Muscle layer of duodenum (tissue), 2 donors: ENCODE measurements around the gene MYOM3.

Experiments
- H3K27ac ChIP-seq: one replicate; pipeline ENCODE4 v1.7.0; 2013; ENCODE audit warnings: mild to moderate bottlenecking, low read length
- H3K27me3 ChIP-seq: one replicate; pipeline ENCODE4 v1.7.0; 2013; ENCODE audit warnings: low read depth, mild to moderate bottlenecking, control low read depth, low read length
- H3K36me3 ChIP-seq, 2 donors: one replicate each; pipeline ENCODE4 v1.7.0; 2013; ENCODE audit warnings: low read length in 2 of 2, control low read depth in 1 of 2, mild to moderate bottlenecking in 1 of 2; ENCODE audit not compliant: insufficient read depth in 2 of 2, control insufficient read depth in 1 of 2
- H3K4me1 ChIP-seq, 2 donors: one replicate each; pipeline ENCODE4 v1.7.0; 2013; ENCODE audit warnings: low read length in 2 of 2, mild to moderate bottlenecking in 2 of 2, control low read depth in 1 of 2, moderate library complexity in 1 of 2; ENCODE audit not compliant: insufficient read depth in 2 of 2, control insufficient read depth in 1 of 2
- H3K4me3 ChIP-seq, 2 donors: one replicate each; pipeline ENCODE4 v1.7.0; 2013; ENCODE audit warnings: low read length in 2 of 2, low read depth in 1 of 2, mild to moderate bottlenecking in 1 of 2
- H3K9me3 ChIP-seq, 2 donors: one replicate each; pipeline ENCODE4 v1.7.0; 2013; ENCODE audit warnings: low read length in 2 of 2, control low read depth in 1 of 2, mild to moderate bottlenecking in 1 of 2; ENCODE audit not compliant: control insufficient read depth in 1 of 2
- donor health status: healthy.

The MYOM3 gene

GRCh38 chr1:24134376-24134775, 22.4 kb upstream of the MYOM3 start:
- Histone ChIP-seq H3K4me1 (no peaks in the 10 kb centered on the region), H3K9me3 (peaks cover 0 to 5% of the 10 kb centered on the region in 2 donors), H3K36me3 (no peaks in the 10 kb centered on the region), H3K27ac (no peak overlapping the region), H3K4me3 (no peak overlapping the region), H3K27me3 (no peaks in the 10 kb centered on the region)

DNA sequence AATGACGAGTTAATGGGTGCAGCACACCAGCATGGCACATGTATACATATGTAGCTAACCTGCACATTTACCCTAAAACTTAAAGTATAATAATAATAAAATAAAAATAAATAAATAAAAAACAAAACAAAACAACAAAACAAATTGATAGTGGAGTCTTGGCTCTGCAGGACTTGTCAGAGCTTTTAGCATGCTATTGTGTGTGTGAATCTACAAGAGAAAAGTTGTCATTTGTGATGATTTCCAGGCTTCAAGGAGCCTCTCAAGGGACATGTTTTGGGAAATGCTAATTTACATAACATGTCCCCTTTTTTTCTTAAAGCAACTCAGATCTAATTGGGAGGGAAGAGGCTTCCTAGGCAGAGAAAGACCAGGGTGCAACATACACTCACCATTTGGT, 21.9 kb upstream of the MYOM3 start:
- H3K4me1 ChIP-seq, result no peaks in the 10 kb centered on the region
- H3K36me3 ChIP-seq, result no peaks in the 10 kb centered on the region
- H3K4me3 ChIP-seq, result no peak overlapping the region
- no peak overlapping the region for H3K27ac ChIP-seq
- H3K9me3 ChIP-seq, result peaks cover 0 to 5% of the 10 kb centered on the region in 2 donors
- H3K27me3 ChIP-seq, result no peaks in the 10 kb centered on the region

DNA sequence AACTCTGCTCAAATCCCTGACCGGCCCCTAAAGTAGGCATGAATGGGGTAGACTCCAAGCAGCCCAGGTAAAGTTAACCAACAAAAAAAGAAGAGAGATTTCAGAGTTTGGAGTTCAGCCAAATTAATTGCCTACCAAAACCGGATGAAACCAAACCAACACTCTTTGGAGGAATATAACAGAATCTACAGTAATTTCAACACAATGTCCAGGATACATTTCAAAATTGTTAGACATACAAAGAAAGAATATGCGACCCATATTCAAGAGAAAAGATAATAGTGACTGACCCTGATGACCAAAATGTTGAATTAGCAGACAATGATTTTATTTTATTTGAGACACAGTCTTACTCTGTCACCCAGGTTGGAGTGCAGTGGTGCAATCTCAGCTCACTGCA, 18.4 kb upstream of the MYOM3 start:
- H3K4me3 ChIP-seq, result no peak overlapping the region
- no peaks in the 10 kb centered on the region for H3K4me1 ChIP-seq
- H3K27ac ChIP-seq, result no peak overlapping the region
- no peaks in the 10 kb centered on the region for H3K27me3 ChIP-seq
- H3K36me3 ChIP-seq, result no peaks in the 10 kb centered on the region
- H3K9me3 ChIP-seq, result peaks cover 0 to 5% of the 10 kb centered on the region in 2 donors

DNA sequence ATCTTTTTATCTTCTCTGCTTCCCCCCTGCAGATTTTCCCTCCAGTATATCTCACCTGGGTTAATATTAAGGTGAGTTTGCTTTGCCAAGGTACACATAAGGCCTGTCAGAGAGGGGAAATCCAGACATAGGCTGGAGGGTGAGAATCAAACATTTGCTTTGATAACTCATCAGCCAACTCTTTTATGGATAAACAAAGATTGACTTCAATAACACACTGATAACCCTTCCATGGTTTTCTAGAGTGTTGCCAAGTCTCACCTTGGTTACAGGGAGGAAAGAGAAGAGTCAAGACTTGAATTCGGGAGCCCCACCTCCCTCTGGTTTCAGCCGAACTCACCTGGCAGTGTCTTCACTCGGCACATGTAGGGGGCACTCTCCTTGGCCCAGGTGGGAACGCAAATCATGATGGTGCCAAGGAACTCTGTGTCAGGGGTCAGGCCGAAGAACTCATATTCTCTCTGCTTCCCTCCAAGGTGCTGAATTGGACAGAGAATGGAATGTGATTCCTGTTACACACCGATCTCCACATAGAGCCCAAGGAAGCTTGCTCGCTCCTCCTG, 15.9 kb upstream of the MYOM3 start:
- no peak overlapping the region for H3K4me3 ChIP-seq
- H3K9me3 ChIP-seq, result peaks cover 0 to 5% of the 10 kb centered on the region in 2 donors
- H3K27me3 ChIP-seq, result no peaks in the 10 kb centered on the region
- no peaks in the 10 kb centered on the region for H3K36me3 ChIP-seq
- H3K27ac ChIP-seq, result no peak overlapping the region
- H3K4me1 ChIP-seq, result no peaks in the 10 kb centered on the region

DNA sequence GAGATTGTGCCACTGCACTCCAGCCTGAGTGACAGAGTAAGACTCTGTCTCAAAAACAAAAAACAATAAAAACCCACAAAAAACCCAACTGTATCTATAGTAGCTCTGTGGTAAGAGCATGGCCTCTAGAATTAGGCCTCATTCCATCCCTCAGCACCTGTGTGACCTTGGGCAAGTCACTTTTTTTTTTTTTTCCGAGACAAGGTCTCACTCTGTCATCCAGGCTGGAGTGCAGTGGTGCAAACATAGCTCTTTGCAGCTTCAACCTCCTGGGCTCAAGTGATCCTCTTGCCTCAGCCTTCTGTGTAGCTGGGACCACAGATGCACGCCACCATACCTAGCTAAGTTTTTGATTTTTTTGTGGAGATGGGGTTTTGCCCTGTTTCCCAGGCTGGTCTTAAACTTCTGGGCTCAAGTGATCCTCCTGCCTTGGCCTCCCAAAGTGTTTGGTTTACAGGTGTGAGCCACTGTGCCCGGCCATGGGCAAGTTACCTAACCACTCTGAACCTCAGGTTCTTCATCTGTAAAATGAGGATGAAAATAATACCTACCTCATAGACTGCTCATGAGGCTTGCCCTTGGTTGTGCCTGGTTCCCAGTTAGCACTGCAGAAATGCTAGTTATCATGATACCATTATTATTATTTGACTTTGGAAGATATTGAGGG, 15.3 kb upstream of the MYOM3 start:
- Histone ChIP-seq H3K4me1 (no peaks in the 10 kb centered on the region), H3K36me3 (no peaks in the 10 kb centered on the region), H3K4me3 (no peak overlapping the region), H3K27ac (no peak overlapping the region), H3K27me3 (no peaks in the 10 kb centered on the region), H3K9me3 (peaks cover 0 to 5% of the 10 kb centered on the region in 2 donors)

GRCh38 chr1:24126672-24127023, 14.7 kb upstream of the MYOM3 start:
- H3K4me1 ChIP-seq, result no peaks in the 10 kb centered on the region
- no peak overlapping the region for H3K27ac ChIP-seq
- H3K27me3 ChIP-seq, result no peaks in the 10 kb centered on the region
- no peaks in the 10 kb centered on the region for H3K36me3 ChIP-seq
- peaks cover 0 to 5% of the 10 kb centered on the region in 2 donors for H3K9me3 ChIP-seq
- no peak overlapping the region for H3K4me3 ChIP-seq

GRCh38 chr1:24126018-24126671, 14.2 kb upstream of the MYOM3 start:
- Histone ChIP-seq H3K9me3 (peaks cover 0 to 5% of the 10 kb centered on the region in 2 donors), H3K36me3 (no peaks in the 10 kb centered on the region), H3K27ac (no peak overlapping the region), H3K4me1 (no peaks in the 10 kb centered on the region), H3K27me3 (no peaks in the 10 kb centered on the region), H3K4me3 (no peak overlapping the region)

- H3K4me1 ChIP-seq, result peaks cover 0 to 2% of the 10 kb centered on the region in 2 donors
- H3K27me3 ChIP-seq, result no peaks in the 10 kb centered on the region
- no peaks in the 10 kb centered on the region for H3K36me3 ChIP-seq
- H3K4me3 ChIP-seq, result no peak overlapping the region
- no peak overlapping the region for H3K27ac ChIP-seq
- peaks cover 0 to 5% of the 10 kb centered on the region in 2 donors for H3K9me3 ChIP-seq
Observed at GRCh38 chr1:24125456-24125855, 13.5 kb upstream of the MYOM3 start.

- Histone ChIP-seq H3K27ac (no peak overlapping the region), H3K4me1 (peaks cover 0 to 7% of the 10 kb centered on the region in 2 donors), H3K36me3 (no peaks in the 10 kb centered on the region), H3K27me3 (no peaks in the 10 kb centered on the region), H3K4me3 (no peak overlapping the region), H3K9me3 (peaks cover 0 to under 1% of the 10 kb centered on the region in 2 donors)
Observed at GRCh38 chr1:24124980-24125379, 13.0 kb upstream of the MYOM3 start.

DNA sequence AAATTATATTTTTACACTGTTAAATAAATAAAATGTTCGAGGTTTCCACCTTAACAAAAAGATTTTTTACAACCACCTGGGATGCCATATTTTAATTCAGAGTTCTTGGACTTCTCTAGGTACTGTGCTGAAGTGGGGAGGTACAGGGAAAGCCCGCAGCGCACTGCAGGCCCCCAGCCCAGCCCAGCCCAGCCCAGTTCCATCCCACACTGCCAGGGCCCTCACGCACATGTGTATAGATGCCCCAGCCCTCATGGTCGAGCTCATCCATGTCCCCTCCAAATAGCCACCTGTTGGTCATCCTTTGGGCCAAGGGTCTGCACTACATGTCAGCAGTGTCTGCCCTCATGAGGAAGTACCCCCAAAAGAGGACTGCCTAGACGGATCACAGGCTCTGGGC, 11.7 kb upstream of the MYOM3 start:
- H3K4me1 ChIP-seq, result peaks cover 0 to 9% of the 10 kb centered on the region in 2 donors
- no peaks in the 10 kb centered on the region for H3K36me3 ChIP-seq
- no peak overlapping the region for H3K27ac ChIP-seq
- H3K27me3 ChIP-seq, result no peaks in the 10 kb centered on the region
- H3K4me3 ChIP-seq, result no peak overlapping the region
- no peaks in the 10 kb centered on the region for H3K9me3 ChIP-seq

DNA sequence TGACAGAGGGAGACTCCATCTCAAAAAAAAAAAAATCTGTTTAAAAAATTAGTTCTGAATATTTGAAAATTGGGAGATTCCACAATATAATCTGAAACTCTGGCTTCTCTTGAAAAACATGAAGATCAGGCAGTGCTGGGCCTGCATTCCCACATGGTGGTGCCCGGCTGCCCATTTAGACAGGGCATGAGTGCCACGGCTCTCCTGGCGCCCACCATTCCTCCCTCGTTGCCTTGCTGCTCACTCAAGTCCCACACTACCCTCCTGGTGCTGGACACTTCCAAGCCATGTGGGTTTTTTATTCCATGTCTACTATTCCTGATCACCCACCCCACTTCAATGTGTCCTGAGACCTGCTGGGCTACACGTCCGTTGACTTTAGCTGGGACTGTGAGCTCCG, 10.8 kb upstream of the MYOM3 start:
- peaks cover 0 to 9% of the 10 kb centered on the region in 2 donors for H3K4me1 ChIP-seq
- no peak overlapping the region for H3K27ac ChIP-seq
- H3K27me3 ChIP-seq, result no peaks in the 10 kb centered on the region
- no peaks in the 10 kb centered on the region for H3K9me3 ChIP-seq
- H3K4me3 ChIP-seq, result no peak overlapping the region
- no peaks in the 10 kb centered on the region for H3K36me3 ChIP-seq
